ENCODE results near the gene CYB561.
"Not testable (repeated sequence)": the region's sequence is repeated elsewhere in the genome, so short reads cannot be mapped to it uniquely, and the experiment has no call there.

Gene CYB561

GRCh38 chr17:63475491-63476412 lies 29.6 kb upstream of the CYB561 start:
- TF ChIP-seq PAX5 (IDR thresholded peaks at IDR 0.05; ENCODE audit: insufficient read depth, low read length, severe bottlenecking) (no peak), TAF1 (IDR thresholded peaks at IDR 0.05; ENCODE audit: low read depth, low read length) (no peak), SPI1 (IDR thresholded peaks at IDR 0.05; ENCODE audit: low read depth, low read length) (no peak), POLR2A (IDR thresholded peaks at IDR 0.05; ENCODE audit: low read depth, low read length) (no peak), POU2F2 (IDR thresholded peaks at IDR 0.05; ENCODE audit: low read depth, low read length) (no peak)
- FAIRE-seq (no peak), DNase-seq (ENCODE audit: insufficient read length, low spot score) (no peak)

- no peak for DNase-seq (ENCODE audit: insufficient read length, low spot score)
- TF ChIP-seq POU2F2 (IDR thresholded peaks at IDR 0.05; ENCODE audit: low read depth, low read length) (no peak), PAX5 (IDR thresholded peaks at IDR 0.05; ENCODE audit: insufficient read depth, low read length, severe bottlenecking) (no peak), POLR2AphosphoS5 (IDR thresholded peaks at IDR 0.05; ENCODE audit: low read depth, low read length) (no peak), POLR2A (IDR thresholded peaks at IDR 0.05; ENCODE audit: low read depth, low read length) (no peak), SPI1 (IDR thresholded peaks at IDR 0.05; ENCODE audit: low read depth, low read length) (no peak), TAF1 (IDR thresholded peaks at IDR 0.05; ENCODE audit: low read depth, low read length) (no peak)
- no peak for FAIRE-seq
These were observed 28.7 kb upstream of the CYB561 start for GRCh38 chr17:63474586-63475460.

- TF ChIP-seq SPI1 (IDR thresholded peaks at IDR 0.05; ENCODE audit: low read depth, low read length) = no peak
- TF ChIP-seq POU2F2 (IDR thresholded peaks at IDR 0.05; ENCODE audit: low read depth, low read length) = no peak
- FAIRE-seq (no peak), DNase-seq (ENCODE audit: insufficient read length, low spot score) (no peak)
These were observed 28.1 kb upstream of the CYB561 start for GRCh38 chr17:63474174-63474573.

GRCh38 chr17:63468099-63468498 lies 22.0 kb upstream of the CYB561 start:
- not testable (repeated sequence) for DNase-seq (ENCODE audit: insufficient read length, low spot score); FAIRE-seq

GRCh38 chr17:63464691-63465236 lies 18.7 kb upstream of the CYB561 start:
- DNase-seq (ENCODE audit: insufficient read length, low spot score) = no peak
- TF ChIP-seq PAX5 (IDR thresholded peaks at IDR 0.05; ENCODE audit: insufficient read depth, low read length, severe bottlenecking) (no peak), POLR2AphosphoS5 (IDR thresholded peaks at IDR 0.05; ENCODE audit: low read depth, low read length) (no peak), TAF1 (IDR thresholded peaks at IDR 0.05; ENCODE audit: low read depth, low read length) (no peak), POLR2A (IDR thresholded peaks at IDR 0.05; ENCODE audit: low read depth, low read length) (no peak), SPI1 (IDR thresholded peaks at IDR 0.05; ENCODE audit: low read depth, low read length) (no peak), POU2F2 (IDR thresholded peaks at IDR 0.05; ENCODE audit: low read depth, low read length) (no peak)
- no peak for FAIRE-seq

GRCh38 chr17:63463771-63464170 lies 17.7 kb upstream of the CYB561 start:
- DNase-seq (ENCODE audit: insufficient read length, low spot score) (no peak), FAIRE-seq (no peak)
- no peak for TF ChIP-seq TAF1 (IDR thresholded peaks at IDR 0.05; ENCODE audit: low read depth, low read length)
- TF ChIP-seq POLR2AphosphoS5 (IDR thresholded peaks at IDR 0.05; ENCODE audit: low read depth, low read length) = no peak
- no peak for TF ChIP-seq POU2F2 (IDR thresholded peaks at IDR 0.05; ENCODE audit: low read depth, low read length)
- TF ChIP-seq POLR2A (IDR thresholded peaks at IDR 0.05; ENCODE audit: low read depth, low read length) = no peak
- TF ChIP-seq SPI1 (IDR thresholded peaks at IDR 0.05; ENCODE audit: low read depth, low read length) = no peak
- no peak for TF ChIP-seq PAX5 (IDR thresholded peaks at IDR 0.05; ENCODE audit: insufficient read depth, low read length, severe bottlenecking)

GRCh38 chr17:63460018-63460417 lies 13.9 kb upstream of the CYB561 start:
- no peak for TF ChIP-seq POLR2AphosphoS5 (IDR thresholded peaks at IDR 0.05; ENCODE audit: low read depth, low read length)
- TF ChIP-seq TAF1 (IDR thresholded peaks at IDR 0.05; ENCODE audit: low read depth, low read length) = no peak
- no peak for TF ChIP-seq POLR2A (IDR thresholded peaks at IDR 0.05; ENCODE audit: low read depth, low read length)
- no peak for FAIRE-seq
- DNase-seq (ENCODE audit: insufficient read length, low spot score) = no peak

GRCh38 chr17:63458478-63458877 lies 12.4 kb upstream of the CYB561 start:
- FAIRE-seq = no peak

GRCh38 chr17:63455417-63455816 lies 9.3 kb upstream of the CYB561 start:
- TF ChIP-seq POLR2A (IDR thresholded peaks at IDR 0.05; ENCODE audit: low read depth, low read length) (no peak), PAX5 (IDR thresholded peaks at IDR 0.05; ENCODE audit: insufficient read depth, low read length, severe bottlenecking) (no peak), POLR2AphosphoS5 (IDR thresholded peaks at IDR 0.05; ENCODE audit: low read depth, low read length) (no peak), SPI1 (IDR thresholded peaks at IDR 0.05; ENCODE audit: low read depth, low read length) (no peak), POU2F2 (IDR thresholded peaks at IDR 0.05; ENCODE audit: low read depth, low read length) (no peak)
- DNase-seq (ENCODE audit: insufficient read length, low spot score) (no peak), FAIRE-seq (no peak)

More at GRCh38 chr17:63458478-63458877, 12.4 kb upstream of the CYB561 start:
- TF ChIP-seq TAF1 (IDR thresholded peaks at IDR 0.05; ENCODE audit: low read depth, low read length) = no peak
- no peak for TF ChIP-seq POLR2AphosphoS5 (IDR thresholded peaks at IDR 0.05; ENCODE audit: low read depth, low read length)
- TF ChIP-seq POLR2A (IDR thresholded peaks at IDR 0.05; ENCODE audit: low read depth, low read length) = no peak
- TF ChIP-seq PAX5 (IDR thresholded peaks at IDR 0.05; ENCODE audit: insufficient read depth, low read length, severe bottlenecking) = no peak
- DNase-seq (ENCODE audit: insufficient read length, low spot score) = no peak

GRCh38 chr17:63454915-63455314 lies 8.8 kb upstream of the CYB561 start:
- TF ChIP-seq TAF1 (IDR thresholded peaks at IDR 0.05; ENCODE audit: low read depth, low read length) (no peak), POU2F2 (IDR thresholded peaks at IDR 0.05; ENCODE audit: low read depth, low read length) (no peak), POLR2AphosphoS5 (IDR thresholded peaks at IDR 0.05; ENCODE audit: low read depth, low read length) (no peak), SPI1 (IDR thresholded peaks at IDR 0.05; ENCODE audit: low read depth, low read length) (no peak), PAX5 (IDR thresholded peaks at IDR 0.05; ENCODE audit: insufficient read depth, low read length, severe bottlenecking) (no peak)

GRCh38 chr17:63454357-63454756 lies 8.3 kb upstream of the CYB561 start:
- FAIRE-seq; DNase-seq (ENCODE audit: insufficient read length, low spot score): not testable (repeated sequence)

More at GRCh38 chr17:63454915-63455314, 8.8 kb upstream of the CYB561 start:
- FAIRE-seq = no peak
- DNase-seq (ENCODE audit: insufficient read length, low spot score) = no peak
